Fibroblast of mammary gland (primary cell): ENCODE data around the gene CCBE1.

Experiments
- DNase-seq: peaks from one replicate; pipeline ENCODE4 v3.0.0-alpha.2; 2010; ENCODE audit warnings: low read depth
- H3K4me3 ChIP-seq: 2 replicates; pipeline ENCODE4 v1.5.1; 2011; ENCODE audit warnings: low read depth, mild to moderate bottlenecking, low read length, moderate library complexity; ENCODE audit not compliant: control insufficient read depth
- TF ChIP-seq, protein P1 (sequence below): conservative IDR thresholded peaks from 2 replicates; pipeline ENCODE4 v1.5.1; 2011; ENCODE audit warnings: low read depth, low read length, inconsistent platforms; ENCODE audit not compliant: control insufficient read depth, insufficient read depth

CCBE1 gene

GRCh38 chr18:59604877-59605276, 92.3 kb downstream of the CCBE1 start:
- TF ChIP-seq, protein P1, sequence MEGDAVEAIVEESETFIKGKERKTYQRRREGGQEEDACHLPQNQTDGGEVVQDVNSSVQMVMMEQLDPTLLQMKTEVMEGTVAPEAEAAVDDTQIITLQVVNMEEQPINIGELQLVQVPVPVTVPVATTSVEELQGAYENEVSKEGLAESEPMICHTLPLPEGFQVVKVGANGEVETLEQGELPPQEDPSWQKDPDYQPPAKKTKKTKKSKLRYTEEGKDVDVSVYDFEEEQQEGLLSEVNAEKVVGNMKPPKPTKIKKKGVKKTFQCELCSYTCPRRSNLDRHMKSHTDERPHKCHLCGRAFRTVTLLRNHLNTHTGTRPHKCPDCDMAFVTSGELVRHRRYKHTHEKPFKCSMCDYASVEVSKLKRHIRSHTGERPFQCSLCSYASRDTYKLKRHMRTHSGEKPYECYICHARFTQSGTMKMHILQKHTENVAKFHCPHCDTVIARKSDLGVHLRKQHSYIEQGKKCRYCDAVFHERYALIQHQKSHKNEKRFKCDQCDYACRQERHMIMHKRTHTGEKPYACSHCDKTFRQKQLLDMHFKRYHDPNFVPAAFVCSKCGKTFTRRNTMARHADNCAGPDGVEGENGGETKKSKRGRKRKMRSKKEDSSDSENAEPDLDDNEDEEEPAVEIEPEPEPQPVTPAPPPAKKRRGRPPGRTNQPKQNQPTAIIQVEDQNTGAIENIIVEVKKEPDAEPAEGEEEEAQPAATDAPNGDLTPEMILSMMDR, result no peak
- DNase-seq, result peak; percentile 34
- no peak overlapping the region for H3K4me3 ChIP-seq

- no peak for DNase-seq
- TF ChIP-seq, protein P1, result no peak
- H3K4me3 ChIP-seq, result no peak overlapping the region
These were observed 100.2 kb downstream of the CCBE1 start for GRCh38 chr18:59597049-59597448.

DNA sequence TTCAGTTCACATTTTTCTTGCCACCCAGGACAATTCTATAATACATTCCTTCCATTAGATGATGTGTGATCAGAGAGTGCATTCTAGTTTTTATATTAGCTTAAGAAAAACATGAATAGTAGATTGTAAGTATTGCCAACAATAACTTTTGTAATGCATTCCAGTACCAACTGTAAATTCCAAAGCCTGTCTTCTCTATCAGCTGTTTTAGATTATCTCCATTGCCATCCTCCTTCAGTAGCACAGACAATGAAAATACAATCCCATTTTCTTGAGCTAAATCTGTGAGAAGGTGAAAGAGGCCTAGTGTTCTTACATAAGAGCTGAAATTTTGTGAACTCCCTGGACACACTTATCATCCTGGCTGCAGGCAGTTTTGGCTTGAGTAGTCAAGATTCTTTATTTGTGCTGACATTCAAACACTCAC, 103.9 kb downstream of the CCBE1 start:
- DNase-seq, result peak; percentile 72
- no peak overlapping the region for H3K4me3 ChIP-seq
- TF ChIP-seq, protein P1, result no peak

GRCh38 chr18:59592624-59593023, 104.6 kb downstream of the CCBE1 start:
- no peak for DNase-seq
- TF ChIP-seq, protein P1, result no peak

DNA sequence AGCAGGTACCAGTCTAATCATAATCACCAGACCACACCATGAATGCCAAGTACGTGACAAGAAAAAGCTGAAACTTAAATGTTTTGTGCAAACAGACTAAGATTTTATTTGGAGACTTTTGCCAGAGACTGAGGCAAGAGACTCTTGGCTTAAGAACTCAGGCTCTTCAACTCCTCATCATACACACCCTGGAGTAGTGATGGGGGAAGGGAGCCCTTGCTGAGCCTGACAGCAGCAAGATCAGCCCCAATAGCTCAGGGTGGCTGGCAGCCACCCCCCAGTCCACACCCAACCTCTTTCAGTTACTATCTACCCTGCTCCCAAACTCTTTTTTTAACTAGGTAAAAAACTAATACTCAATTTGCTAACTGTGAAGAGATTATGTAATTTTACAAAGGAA, 114.8 kb downstream of the CCBE1 start:
- DNase-seq, result no peak
- TF ChIP-seq, protein P1, result no peak
- no peak overlapping the region for H3K4me3 ChIP-seq

More at GRCh38 chr18:59592624-59593023, 104.6 kb downstream of the CCBE1 start:
- H3K4me3 ChIP-seq, result no peak overlapping the region

- H3K4me3 ChIP-seq, result no peak overlapping the region
- TF ChIP-seq, protein P1, result no peak
These were observed 117.7 kb downstream of the CCBE1 start for GRCh38 chr18:59579509-59579908.

GRCh38 chr18:59577386-59577655, 119.9 kb downstream of the CCBE1 start:
- DNase-seq, result no peak
- TF ChIP-seq, protein P1, result no peak

More at GRCh38 chr18:59579509-59579908, 117.7 kb downstream of the CCBE1 start:
- no peak for DNase-seq

More at GRCh38 chr18:59577386-59577655, 119.9 kb downstream of the CCBE1 start:
- H3K4me3 ChIP-seq, result no peak overlapping the region
